CD4-positive, alpha-beta T cell treated with Interleukin-15 for 1 hour (primary cell): ENCODE results near the gene ERCC2.
A peak's percentile ranks its signal among the peaks of the same experiment; 100 is the strongest.
"Not testable (repeated sequence)": the region's sequence is repeated elsewhere in the genome, so short reads cannot be mapped to it uniquely, and the experiment has no call there.

Experiments
- DNase-seq: peaks from one replicate; pipeline ENCODE4 v3.0.0-alpha.2; 2020

Gene ERCC2

DNA sequence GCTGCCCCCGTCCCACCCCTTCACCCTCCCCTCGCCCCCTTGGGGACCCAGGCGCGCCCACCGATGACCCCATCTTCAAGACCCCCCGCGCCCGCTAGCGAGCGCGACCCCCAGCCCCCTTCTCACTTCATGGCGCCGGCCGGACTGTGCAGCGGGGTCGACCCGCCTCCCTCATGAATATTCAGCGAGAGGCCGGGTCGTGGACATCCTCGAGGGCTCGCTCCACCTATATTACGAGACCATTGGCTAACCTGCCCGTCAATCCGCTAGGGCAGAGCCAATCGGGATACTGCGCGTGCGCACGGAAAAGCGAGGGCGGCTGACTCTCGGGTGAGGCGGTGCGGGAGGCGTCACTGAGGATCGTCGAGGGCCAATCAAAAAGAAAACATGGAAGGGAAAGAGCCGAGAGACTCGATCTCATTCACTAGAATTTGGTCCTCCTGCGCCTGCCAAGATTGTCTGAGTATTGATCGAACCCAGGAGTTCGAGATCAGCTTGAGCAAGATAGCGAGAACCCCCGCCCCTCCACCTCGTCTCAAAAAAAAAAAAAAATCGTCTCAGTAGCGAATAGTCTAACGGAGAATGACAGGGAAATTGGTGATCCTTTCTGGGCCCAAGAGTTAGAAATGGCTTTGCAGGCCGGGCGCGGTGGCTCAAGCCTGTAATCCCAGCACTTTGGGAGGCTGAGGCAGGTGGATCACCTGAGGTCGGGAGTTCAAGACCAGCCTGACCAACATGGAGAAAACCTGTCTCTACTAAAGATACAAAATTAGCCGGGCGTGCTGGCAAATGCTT lies at the start of gene ERCC2:
TSS of gene ERCC2 (minus strand) at position 164 of the 795 bp plus-strand sequence. CDS start at position 131, 33 bp downstream.
- peak; percentile 98 for DNase-seq

DNA sequence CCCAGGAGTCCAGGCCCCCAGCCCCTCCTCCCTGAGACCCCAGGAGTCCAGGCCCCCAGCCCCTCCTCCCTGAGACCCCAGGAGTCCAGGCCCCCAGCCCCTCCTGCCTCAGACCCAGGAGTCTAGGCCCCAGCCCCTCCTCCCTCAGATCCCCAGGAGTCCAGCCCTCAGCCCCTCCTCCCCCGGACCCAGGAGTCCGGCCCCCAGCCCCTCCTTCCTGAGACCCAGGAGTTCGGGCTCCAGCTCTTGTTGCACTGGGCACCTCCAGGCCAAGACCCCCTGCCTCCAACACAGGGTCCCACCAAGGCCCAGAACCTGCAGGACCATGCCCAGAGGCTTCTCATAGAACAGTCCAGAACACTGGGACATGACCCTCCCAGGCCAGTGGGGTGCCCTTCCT lies 49.5 kb upstream of the ERCC2 start:
- no peak for DNase-seq

DNA sequence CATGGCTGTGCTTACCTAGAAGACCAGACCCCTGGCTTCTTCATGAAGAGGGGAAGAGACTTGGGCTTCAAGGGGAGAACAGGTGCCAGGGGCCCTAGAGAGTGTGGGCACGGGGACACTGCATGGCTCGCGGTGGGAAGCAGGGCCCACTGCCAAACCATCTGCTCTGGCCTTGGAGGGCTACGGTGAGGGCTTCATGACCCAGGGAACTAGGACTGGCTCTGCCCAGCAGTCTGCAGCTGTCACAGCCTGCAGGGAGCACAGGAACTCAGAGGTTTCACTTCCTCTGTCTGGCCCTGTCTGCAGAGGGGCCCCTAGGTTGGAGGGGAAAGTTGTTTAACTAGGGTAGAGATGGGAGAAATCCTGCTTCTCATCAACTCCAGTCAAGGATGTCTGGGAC lies 49.0 kb upstream of the ERCC2 start:
- DNase-seq, result peak; percentile 73

DNA sequence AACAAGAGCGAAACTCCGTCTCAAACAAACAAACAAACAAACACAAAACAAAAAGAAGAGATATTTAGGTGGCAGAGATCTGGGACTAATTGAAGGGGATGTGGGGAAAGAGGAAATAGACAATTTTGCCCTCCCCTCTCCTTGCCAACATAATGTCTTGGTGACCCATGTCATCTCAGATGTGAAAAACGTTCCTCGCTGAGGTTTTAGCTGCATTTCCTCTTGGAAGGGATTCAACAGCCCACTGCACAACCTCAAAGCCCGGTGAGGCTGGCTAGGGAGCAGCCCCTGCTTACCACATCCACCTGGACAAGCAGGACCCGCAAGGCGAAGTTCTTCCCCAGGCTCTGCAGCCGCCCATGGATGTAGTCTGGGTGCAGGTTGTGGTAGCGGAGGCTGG lies 48.4 kb upstream of the ERCC2 start:
- no peak for DNase-seq

DNA sequence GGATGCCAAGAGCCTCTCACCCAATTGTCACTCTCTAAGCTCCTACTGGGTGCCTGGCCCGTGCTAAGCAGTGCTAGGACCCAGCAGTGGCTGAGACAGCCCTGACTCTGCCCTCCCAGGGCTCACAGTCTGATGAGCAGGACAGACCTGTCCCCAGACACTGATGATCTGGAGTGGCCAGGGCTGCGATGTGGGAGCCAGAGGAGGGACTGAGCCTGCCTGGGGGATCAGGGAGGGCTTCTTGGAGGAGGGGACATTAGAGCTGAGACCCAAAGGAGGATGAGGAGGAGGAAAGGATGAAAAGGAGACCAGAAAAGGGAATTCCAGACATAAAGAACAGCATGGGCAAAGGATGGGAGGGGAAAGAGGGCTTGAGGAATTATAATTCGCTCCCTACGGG lies 46.8 kb upstream of the ERCC2 start:
- DNase-seq, result no peak

DNA sequence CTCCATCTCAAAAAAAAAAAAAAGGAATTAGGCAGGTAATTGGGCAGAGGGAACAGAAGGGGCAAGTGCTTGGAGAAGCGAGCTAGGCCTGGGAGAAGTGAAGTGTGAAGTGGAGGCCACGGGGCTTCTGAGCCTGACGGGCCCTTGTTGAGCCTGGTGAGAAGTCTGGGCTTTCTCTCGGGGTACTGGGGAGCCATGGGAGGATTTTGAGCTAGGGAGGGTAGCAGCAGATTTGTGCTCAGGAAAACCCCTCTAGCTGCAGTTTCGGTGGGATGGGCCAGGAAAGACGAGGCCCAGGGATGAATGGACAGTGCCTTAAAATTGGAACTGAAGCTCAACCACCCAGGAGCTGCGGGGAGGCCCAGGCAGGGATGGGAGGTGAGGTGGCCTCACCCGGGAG lies 44.1 kb upstream of the ERCC2 start:
- no peak for DNase-seq

DNA sequence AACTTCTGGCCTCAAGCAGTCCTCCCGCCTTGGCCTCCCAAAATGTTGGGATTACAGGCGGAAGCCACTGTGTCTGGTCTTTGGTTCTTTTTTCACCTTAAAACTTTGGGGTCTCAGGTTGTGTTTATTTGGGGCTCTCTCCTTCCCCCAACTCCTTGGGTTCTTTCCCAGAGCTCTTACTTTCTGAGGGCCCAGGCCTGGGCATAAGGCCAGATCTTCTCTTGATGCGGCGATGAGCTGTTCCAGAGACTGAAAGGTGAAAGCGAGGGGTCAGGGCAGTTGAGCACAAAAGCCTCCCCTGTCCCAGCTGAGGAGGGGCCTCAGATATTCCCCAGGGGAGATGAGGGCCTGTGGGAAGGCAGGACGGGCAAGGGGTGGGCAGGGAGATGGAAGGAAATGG lies 43.1 kb upstream of the ERCC2 start:
- no peak for DNase-seq

DNA sequence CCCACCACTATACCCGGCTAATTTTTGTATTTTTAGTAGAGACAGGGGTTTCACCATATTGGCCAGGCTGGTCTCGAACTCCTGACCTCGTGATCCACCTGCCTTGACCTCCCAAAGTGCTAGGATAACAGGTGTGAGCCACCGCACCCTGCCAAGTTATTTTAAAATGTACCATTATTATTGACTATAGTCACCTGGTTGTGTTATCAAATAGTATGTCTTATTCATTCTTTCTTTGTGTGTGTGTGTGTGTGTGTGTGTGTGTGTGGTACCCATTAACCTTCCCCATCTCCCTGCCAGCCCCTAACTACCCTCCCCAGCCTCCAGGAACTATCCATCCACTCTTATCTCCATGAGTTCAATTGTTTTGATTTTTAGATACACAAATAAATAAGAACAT lies 40.0 kb upstream of the ERCC2 start:
- not testable (repeated sequence) for DNase-seq

DNA sequence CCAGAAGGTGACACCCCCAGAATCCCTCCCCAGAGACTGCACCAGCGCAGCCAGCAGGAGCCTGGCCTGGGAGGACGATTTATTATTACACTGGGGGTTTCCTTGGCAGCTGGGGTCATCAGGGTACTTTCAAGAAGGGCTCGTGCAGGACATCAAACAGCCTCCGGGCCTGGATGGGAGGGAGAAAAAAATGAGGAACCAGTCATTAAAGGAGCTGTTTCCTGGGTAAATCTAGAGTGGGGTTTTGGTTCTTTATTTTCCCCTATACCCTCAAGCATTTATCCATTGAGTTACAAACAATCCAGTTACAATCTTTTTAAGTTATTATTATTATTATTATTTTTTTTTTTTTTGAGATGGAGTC lies 39.2 kb upstream of the ERCC2 start:
- no peak for DNase-seq

DNA sequence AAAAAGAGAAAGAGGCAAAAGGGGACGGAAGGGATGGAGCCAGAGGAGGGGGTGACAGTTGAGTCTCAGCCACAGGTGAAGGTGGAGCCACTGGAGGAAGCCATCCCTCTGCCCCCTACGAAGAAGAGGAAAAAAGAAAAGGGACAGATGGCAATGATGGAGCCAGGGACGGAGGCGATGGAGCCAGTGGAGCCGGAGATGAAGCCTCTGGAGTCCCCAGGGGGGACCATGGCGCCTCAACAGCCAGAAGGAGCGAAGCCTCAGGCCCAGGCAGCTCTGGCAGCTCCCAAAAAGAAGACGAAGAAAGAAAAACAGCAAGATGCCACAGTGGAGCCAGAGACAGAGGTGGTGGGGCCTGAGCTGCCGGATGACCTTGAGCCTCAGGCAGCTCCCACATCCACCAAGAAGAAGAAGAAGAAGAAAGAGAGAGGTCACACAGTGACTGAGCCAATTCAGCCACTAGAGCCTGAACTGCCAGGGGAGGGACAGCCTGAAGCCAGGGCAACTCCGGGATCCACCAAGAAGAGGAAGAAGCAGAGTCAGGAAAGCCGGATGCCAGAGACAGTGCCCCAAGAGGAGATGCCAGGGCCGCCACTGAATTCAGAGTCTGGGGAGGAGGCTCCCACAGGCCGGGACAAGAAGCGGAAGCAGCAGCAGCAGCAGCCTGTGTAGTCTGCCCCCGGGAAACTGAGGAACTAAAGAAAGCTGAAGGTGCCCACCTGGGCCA lies 38.6 kb upstream of the ERCC2 start:
- DNase-seq, result no peak

DNA sequence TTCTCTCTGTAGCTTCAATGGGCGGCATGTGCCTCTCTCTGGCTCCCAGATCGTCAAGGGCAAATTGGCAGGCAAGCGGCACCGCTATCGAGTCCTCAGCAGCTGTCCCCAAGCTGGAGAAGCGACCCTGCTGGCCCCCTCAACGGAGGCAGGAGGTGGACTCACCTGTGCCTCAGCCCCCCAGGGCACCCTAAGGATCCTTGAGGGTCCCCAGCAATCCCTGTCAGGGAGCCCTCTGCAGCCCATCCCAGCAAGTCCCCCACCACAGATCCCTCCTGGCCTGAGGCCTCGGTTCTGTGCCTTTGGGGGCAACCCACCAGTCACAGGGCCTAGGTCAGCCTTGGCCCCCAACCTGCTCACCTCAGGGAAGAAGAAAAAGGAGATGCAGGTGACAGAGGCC lies 37.7 kb upstream of the ERCC2 start:
- no peak for DNase-seq

DNA sequence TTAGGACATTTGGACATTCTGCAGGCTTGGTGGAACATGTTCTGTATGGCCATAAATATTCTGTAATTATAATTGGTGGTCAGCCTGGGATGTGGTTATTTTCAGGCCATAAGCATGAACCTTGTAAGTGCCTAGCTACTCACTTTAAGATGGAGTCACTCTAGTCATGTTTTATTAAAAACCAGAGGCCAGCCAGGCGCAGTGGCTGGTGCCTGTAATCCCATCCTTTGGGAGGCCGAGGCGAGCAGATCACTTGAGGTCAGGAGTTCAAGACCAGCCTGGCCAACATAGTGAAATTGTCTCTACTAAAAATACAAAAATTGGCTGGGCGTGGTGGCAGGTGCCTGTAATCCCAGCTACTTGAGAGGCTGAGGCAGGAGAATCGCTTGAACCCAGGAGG lies 37.2 kb upstream of the ERCC2 start:
- not testable (repeated sequence) for DNase-seq

DNA sequence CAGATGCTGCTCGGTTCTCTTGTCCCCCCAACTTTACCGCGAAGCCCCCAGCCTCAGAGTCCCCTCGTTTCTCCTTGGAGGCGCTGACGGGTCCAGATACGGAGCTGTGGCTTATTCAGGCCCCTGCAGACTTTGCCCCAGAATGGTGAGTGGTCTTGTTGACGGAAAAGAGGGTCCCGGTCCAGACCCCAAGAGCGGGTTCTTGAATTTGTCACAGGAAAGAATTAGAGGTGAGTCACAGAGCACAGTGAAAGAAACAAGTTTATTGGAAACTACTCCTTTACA lies 36.7 kb upstream of the ERCC2 start:
- no peak for DNase-seq

DNA sequence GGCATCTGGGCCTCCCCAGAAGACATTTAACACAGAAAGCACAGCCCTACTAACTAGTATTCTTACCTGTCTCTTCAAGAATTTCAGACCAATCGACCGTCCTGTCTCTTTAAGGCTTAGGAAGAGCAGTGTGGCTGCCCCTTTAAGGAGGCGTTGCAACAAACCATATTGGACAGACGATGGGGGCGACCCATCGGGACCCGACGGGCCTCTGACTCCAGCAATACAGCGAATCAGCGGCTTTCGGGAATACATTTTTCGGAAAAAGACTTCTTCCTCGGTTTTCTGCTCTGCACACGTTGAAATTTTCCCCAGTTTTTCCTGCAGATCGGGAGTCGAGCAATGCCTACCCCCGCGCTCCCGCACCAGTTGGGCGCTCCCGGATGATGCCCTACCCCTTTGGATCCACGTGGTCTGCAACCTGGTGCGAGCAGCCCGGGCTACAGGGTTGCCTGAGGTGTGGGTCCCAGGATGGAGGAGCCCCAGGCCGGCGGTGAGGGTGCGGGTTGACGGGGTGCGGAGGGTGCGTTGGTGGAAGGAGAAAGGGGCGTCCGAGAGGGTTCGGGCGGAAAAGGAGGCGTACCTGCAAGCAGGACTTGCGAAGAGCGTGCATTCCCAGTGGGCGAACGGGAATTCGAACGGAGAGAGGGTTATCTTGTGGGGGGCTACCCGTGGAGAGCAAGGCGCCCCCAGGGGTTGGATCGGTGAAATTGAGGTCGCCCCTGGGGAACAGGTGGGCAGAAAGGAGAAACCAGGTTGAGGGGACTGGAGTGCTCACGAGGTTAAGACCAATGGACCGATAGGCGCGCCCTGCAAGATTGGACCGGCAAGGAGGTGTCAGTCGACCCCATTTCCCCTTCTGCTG lies 36.1 kb upstream of the ERCC2 start, which contains the start of gene POLR1G:
TSS of gene POLR1G (plus strand) at position 419 of the 865 bp plus-strand sequence. CDS start at position 472, 53 bp downstream.
- peak; percentile 70 for DNase-seq

DNA sequence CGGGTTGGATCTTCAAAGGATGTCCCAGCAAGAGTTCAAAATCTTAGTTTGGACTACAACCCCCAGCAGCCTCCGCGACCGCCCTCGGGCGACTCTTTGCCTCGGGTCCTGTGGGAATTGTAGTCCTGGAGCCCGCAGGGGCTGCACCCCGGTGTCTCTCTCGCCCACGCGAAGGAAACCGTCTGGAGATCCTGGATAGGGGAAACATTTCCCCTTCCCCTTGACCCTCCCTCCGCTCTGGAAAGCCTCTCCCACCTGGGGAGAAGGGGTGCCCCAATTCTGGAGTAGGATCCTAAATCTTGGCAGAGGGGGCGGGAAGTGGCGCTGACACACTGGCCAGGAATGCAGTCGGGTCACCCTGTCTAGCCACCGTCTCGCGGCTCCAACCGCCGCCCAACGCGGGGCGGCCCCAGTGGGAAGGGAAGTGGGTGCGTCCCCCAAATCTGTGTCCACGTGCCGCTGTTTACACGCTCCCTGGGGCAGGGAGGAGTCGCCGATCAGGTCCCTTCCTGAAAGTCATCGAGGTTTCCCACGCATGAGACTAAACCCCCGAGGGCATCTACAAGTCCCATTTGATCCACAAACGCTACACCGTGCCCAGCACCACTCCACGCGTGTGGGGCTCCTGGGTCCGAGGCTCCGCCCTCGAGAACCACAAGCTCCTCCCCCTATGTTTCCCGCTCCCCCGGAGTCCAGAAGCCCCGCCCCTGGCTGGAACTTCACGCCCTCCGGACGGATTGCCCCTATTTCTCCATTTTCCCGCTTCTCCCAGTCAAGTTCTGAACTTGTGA lies 35.3 kb upstream of the ERCC2 start:
- DNase-seq, result peak; percentile 84

DNA sequence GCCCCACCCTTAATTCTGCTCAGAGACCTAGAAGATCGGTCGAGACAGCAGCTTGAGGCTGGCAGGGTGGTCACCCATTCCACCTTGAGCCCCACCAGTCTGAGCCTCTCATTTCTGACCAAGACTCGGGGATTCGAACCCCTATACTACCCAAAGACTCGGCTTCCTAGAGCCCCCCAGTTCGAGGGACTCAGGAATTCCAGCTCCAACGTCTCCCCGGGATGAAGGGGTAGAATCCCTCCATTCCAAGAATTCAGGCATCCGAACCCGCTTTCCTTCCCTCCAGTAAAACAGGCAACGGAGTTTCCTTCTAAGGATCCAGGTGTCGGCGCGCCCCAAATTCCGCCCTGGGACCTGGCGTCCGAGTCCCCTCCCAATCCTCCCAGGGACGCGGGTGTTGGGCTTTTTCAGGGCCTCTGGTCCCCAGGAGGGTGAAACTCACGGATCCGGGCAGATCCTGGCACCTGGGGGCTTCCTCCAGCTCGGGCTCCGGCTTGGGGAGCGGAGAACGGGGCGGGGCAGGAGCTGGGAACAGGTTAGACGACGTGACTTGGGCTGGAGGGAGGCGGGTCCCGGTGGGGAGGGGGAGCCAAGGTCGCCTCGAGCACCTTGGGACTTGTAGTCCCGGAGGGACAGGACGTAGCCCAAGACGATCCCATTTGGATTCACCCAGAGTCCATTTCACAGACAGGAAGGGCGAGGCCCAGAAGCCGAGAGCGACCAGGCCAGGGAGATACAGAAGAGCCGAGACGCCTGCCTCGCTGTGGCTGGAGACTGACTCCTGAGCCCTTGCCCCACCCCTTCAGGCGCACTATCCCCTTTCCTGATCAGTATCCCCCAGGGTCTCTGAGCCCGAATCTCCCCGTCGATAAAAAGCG lies 34.4 kb upstream of the ERCC2 start, which contains the start of gene PPP1R13L:
TSS of gene PPP1R13L (minus strand) at position 513 of the 878 bp plus-strand sequence. CDS start 6,751 bp downstream, outside the sequence.
- peak; percentile 58 for DNase-seq

DNA sequence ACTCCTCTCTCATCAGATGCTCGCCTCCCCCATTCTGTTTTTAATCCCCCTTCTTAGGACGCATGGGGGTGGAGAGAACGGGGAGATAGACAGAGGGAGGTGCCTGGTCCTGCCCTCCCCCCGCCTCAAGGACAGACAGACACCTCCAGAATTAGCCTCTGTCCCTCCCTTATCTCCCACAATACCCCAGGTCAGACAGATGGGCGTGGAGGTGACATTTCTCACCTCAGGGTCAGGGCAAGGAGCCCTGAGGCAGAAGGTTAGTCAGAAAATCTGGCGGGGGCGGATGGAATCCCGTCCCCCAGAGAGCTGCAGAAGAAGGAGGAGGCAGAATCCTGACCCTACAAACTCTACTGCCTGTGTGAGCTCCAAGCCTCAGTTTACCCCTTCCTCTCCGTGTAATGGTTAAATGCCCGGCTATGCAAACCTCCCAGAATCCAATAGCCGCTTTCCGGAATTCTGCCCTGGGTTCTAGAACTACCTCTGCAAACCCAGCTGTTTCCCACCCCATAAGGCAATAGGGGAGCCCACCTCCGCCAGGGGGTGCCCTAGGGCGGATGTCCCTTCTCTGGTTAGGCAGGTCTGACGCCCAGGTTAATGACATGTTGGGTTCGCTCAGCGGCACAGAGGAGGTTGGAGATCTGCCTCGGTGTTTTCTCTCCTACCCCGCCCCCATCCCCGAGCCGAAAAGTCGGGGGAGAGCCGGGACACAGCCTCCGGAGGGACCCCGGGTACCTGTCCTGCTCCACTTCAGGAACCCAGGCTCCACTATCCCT lies 33.6 kb upstream of the ERCC2 start:
- DNase-seq, result peak; percentile 58

DNA sequence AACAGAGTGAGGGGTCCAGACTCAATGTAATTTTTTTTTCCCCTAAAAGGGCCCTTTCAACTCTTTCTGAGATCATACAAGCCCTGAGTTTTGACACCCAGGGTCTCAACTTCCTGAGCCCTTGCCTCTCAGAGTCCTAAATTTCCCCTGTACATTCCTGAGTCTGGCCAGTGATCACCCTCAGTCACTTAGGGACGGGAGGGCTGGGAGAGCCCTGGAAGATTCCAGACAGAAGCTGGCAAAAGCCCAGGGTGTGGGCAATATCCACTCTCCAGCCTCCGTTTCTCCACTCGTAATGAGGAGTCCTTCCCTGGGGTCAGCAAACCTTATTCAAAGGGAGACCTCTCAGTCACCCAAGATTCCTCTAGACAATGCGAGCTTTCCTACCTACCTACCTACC lies 32.9 kb upstream of the ERCC2 start:
- no peak for DNase-seq

DNA sequence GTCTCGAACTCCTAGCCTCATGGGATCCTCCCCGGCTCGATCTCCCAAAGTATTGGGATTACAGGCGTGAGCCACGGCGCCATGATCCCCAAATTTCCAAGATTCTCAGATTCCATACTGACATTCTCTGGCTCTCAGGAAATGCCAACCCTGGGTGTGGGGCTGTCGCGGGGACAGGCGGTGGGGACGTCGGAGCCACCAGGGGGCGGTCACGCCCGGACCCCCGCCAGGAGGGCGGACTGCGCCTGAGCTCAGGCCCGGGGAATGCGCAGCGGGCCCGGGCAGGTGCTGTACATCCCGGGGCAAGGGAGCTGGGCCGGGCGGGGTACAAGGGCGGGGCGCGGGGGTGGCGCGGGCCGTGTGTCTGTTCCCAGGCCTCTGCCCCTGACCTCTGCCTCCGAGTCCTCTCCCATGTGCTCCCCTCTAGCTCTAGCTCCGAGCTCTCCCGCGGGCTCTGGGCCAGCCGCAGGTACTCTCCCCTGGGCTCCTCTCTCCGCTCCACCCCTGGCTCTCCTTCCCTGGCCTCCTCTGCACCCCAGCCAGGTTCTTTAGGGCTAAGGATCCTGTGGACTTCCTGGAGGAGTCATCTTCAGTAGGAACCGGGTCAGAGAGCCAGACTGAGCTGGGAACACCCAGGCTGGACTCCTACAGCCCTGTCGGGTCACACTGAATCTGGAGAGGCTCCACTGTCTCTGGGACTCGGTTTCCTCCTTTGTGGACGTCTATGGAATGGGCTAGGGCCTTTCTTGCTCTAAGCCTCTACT lies 32.1 kb upstream of the ERCC2 start:
- DNase-seq, result peak; percentile 32

DNA sequence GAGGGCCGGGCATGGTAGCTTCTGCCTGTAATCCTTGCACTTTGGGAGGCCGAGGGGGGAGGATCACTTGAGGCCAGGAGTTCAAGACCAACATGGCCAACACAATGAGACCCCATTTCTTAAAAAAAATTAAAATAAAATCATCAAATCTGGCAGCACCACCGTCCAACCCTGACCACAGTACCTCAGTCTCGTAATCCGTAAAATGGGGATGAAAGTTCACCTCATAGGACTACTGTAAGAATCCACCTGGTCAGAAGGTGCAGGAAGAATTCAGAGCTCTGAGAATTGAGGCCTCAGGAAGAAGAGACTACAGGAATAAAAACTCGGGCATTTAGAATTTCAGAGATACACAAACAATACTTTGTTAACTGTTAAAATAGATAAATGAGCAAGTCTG lies 31.4 kb upstream of the ERCC2 start:
- no peak for DNase-seq
